Activated T-cell treated with anti-CD3 and anti-CD28 coated beads for 4 hours (primary cell): ENCODE results near the gene B3GNT7.
"Not testable (repeated sequence)": the region's sequence is repeated elsewhere in the genome, so short reads cannot be mapped to it uniquely, and the experiment has no call there.

ENCODE experiments used
- DNase-seq: peaks from one replicate; pipeline ENCODE4 v3.0.0-alpha.2; 2020

Gene B3GNT7

DNA sequence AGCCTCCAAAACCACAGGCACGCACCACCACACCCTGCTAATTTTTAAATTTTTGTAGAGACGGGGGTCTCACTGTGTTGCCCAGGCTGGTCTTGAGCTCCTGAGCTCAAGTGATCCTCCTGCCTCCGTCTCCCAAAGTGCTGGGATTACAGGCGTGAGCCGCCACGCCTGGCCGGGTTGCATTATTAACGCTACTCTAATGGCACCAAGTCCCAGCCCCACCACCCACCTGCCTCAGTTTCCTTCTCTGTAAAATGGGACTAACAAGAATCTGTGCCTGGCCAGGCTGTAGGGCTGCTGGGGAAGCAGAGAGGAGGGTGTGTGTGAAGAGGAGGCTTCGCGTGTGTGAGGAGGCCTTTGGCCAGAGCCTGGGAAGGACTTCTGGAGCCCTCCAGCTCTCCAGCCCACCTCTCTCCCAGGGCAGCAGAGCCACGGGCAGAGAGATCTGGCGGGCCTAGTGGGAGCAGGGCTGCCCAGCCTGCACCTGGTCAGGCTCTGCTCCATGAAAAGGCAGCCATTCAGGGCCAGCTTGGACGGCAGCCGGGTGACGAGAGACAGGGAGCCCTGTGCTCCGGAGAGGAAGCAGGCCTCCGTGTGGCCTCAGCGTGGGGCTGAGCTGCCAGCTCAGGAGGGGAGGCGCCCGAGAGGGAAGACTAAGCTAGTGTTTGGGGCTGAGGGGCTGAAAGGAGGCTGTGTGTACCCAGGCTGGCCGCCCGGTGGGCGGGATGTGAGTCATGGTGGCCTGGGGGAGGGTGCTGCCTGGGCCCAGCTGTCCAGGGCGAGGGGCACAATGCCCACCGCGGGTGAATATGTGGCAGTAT lies 7.4 kb upstream of the B3GNT7 start:
- DNase-seq = no peak

DNA sequence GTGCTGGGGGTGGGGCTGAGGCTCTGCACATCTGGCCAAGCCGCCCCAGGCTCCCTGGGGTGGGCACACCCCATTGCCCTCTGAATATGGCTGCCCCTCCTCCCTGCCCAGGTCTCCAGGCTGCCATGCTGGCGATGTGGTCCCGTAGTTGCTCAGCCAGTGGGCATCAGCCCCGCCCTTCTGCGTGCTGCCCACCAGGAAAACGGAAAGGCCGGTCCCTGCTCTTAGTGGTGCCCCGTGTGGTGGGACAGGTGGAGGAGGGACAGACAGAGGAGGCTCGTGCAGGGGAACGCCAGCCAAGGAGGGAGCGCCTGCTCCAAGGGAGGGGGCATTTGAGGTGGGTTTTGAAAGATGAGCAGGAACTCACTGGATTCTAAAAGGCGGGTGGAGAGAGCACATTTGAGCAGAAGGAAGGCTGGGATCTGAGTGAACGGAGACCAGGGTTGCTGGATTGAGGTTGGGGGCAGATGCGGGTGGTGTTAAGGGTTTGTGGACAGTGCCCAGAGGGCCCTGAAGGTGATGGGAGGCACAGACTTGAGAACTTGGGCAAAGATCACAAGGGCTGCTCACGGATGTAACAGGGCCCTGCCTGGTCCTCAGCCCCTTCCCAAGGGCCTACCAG lies 6.7 kb upstream of the B3GNT7 start:
- DNase-seq = no peak

DNA sequence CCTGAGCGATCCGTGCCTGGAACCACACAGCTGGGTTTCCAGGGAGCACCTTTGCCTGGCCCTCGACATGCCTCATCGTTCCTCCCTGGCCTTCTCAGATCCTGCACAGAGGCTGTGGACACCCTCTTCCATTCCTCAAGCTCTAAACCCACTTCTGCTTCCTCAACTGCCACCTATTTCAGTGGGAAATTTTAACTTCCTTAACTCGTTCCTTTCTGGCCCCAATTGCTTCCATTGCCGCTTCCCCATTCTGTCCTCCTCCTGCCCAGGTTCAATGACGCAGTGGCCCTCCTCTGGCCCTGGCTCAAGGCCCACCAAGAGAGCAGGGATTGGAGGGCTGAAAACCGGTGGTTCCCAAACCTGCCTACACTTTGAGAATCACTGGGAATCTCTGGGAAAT lies 4.8 kb upstream of the B3GNT7 start:
- DNase-seq = no peak

DNA sequence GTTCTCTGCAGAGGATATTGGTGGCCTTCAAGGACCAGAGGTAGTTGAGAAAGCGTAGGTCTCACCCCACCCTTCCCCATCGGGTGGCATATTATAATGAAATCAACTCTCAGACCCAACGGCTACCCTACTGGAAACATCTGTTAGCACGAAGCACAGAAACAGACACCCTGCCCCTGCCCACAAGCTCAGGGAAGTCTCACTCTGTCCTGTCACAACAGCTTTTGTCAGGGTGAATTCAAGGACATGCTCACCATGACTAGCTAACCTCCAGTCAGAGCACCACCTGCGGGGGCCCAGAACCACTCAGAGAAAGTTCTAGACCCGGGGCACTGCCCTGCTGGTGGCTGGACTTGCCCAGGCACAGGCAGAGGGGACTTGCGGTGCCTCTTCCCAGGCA lies 3.5 kb upstream of the B3GNT7 start:
- DNase-seq = no peak

DNA sequence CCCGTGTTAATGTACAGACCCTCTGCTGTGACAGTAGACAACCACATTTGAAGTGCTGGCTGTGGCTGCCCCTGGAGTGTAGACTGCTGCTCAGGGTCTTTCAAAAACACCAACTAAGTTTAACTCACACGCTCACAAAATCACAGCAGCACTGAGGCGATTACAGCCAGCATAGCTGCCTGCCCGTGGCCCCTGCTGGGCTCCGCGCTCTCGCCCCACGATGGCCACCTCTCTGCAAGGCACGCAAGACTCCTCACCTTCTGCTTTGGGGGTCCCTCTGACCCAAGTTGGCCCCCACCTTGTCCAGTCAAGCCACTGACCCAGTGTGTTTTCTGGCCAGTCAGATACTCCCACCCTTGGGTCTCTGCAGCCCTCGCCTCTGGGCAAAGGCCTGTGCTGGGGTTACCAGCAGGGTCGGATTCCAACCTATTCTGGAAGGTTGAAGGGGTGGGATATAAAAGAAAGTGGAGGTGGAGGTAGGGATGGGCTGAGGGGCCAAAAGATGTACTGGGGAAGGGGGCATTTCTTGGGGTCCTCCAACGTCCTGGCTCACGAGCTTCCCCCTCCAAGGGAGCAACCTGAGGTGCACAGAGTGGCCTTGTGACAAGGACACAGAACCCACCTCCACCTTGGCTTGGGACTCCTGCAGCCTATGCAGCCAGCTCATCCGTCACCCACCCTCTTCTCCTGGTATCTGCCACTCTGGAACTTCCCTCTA lies 2.9 kb upstream of the B3GNT7 start:
- DNase-seq = no peak

DNA sequence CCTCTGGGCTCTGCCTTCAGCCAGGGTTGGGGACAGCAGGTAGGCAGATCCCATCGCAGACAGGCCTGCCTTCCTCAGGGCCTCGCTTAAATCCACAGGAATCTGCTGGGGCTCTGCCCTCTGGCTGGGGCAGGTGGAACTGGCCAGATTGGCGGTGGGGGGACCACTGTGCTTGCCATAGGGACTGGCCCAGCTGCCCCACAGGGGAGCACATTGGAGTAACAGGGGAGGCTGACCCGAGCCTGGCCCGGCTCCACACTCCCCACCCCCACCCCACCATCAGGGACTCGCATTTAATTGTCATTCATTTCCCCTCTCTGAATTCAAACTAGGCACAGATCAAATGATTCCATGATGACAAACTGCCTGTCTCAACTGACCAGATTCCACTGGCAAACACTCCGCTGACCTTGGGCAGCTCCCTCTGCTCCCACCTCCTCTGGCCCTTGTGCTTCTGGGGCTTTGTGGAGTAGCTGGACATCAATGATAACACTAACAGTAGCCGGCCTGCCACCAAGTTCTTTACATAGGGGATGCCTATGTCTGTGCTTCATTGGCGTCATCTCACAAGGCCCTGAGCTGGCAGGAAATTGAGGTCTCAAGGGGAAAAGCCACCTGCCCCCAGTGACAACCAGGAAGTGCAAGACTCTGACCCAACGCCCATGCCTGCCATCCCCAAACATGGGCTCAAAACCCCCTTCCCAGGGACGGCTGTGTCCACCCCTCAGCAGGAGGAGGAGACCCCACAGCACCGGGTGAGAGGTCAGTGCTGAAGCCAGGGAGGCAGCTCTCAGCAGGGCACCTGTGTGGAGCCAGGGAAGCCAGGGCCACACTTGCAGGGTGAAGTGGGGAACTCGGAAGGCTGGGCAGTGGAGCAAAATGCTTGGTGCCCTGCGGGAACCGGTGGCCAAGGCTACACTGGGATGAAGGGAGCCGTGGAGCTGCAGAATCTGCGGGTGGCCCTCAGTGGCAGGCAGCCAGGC lies 2.1 kb upstream of the B3GNT7 start:
- DNase-seq = no peak

DNA sequence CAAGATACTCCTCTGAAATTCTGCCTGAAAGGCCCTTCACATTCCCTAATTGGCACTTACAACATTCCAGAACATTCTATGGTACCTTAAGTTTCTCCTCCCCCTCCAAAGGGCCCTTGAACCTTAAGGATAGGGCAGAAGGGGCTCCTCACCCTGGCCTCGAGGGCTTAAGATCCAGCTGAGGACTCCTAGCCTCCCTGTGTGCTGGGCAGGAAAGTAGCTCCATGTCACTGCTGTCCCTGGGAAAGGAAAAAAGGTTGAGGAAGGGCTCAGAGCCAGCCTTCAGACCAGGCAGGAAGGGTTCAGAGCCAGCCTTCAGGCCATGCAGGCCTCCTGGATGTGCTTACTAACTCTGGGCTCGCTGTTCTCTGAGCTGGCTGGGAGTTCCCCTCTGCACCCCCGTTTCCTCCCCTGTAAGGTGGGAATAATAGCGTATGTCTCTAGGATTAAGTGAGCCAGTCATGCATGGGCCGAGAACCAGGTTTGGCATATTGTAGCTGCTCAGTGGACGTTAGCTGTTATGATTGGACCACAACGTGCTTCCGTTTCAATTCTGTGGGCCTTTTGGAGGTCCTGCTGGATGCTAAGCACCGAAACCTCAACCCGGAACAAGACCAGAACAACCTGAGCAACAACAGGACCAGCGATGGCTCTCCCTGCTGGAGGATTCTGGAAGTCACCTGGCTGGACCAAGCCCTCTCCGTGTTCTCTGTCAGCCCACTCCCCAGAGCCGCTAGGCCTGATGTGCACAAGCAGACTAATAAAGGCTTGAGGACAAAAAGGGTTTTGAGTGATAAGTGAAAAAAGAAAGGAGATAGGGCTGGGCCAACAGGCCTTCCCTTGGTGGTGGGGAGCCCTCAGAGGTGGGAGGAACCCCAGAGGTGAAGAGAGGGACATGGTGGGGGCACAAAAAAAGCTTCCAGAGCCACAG lies 1.0 kb upstream of the B3GNT7 start:
- DNase-seq = no peak

DNA sequence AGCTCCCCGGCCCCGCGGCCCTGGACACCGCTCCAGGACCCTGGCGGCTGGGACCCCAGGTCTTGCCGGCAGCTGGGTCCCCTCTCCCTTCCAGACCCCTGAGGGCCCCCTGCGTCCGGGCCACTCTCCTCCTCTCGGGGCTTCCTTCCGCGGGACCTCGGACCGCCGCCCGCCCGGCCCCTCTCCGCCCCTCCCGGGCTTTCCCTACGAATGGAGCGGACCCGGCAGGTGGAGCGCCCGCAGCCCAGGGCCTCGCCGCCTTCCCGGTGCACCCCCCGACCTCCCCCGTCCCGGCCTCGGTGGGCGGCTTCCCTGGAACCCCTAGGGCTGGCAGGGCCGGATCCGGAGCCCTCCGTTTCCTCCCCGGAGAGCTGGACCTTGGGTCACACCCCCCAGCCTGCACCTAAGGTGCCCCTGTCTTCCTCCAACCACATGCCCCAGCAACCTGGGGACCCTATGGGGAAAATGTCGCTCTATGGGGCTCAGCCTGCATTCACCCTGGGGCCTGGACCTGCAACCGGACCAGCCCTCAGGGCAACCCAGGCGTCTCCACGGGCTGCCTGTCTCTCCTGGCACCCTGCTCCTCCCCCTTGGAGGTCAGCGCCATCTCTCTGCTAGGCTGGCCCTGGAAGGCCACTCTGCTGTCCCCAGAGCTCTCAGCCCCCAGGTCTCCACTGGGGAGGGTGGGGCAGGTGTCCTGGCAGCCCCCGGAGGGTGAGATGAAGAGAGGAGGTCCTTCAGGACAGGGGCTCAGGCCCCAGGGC lies 730 bp downstream of the B3GNT7 start:
- DNase-seq = no peak

DNA sequence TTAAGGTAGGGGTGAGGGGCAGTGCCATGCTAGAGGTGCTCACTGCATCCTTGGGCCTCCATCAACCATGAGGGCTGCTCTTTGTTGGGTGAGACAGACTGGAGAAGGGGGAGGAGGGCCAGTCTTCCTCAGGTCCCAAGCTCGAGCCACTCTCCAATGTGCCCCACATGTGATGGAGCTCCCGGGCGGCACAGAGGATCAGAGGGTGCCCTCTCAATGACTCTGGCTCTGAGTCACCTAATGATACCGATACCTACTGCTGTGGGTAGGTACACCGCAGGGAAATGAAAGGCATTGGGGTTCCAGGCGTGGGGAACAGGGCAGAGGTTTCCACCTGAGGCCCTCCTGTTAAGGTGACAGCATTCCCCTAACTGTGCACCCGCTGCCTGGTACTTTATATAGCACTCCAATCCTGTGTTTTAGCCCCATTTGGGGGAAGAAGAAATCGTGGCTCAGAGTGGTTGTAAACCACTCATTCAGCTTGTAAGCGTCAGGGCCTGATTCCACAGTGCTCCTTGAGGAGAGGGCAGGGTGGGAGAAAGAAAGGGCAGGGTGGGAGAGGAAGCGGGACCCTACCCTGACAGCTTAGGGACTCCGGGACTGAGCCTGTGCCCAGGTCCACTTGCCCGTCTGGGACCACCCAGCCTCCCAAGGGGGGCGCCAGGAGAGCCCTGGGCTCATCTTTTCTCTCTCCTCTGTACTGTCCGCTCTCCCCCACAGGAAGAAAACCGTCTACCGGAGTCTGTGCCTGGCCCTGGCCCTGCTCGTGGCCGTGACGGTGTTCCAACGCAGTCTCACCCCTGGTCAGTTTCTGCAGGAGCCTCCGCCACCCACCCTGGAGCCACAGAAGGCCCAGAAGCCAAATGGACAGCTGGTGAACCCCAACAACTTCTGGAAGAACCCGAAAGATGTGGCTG lies 1.8 kb downstream of the B3GNT7 start:
- DNase-seq = no peak

DNA sequence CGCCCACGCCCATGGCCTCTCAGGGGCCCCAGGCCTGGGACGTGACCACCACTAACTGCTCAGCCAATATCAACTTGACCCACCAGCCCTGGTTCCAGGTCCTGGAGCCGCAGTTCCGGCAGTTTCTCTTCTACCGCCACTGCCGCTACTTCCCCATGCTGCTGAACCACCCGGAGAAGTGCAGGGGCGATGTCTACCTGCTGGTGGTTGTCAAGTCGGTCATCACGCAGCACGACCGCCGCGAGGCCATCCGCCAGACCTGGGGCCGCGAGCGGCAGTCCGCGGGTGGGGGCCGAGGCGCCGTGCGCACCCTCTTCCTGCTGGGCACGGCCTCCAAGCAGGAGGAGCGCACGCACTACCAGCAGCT lies 2.4 kb downstream of the B3GNT7 start:
- no peak for DNase-seq

DNA sequence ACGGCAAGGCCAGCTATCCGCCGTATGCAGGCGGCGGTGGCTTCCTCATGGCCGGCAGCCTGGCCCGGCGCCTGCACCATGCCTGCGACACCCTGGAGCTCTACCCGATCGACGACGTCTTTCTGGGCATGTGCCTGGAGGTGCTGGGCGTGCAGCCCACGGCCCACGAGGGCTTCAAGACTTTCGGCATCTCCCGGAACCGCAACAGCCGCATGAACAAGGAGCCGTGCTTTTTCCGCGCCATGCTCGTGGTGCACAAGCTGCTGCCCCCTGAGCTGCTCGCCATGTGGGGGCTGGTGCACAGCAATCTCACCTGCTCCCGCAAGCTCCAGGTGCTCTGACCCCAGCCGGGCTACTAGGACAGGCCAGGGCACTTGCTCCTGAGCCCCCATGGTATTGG lies 3.1 kb downstream of the B3GNT7 start:
- no peak for DNase-seq

DNA sequence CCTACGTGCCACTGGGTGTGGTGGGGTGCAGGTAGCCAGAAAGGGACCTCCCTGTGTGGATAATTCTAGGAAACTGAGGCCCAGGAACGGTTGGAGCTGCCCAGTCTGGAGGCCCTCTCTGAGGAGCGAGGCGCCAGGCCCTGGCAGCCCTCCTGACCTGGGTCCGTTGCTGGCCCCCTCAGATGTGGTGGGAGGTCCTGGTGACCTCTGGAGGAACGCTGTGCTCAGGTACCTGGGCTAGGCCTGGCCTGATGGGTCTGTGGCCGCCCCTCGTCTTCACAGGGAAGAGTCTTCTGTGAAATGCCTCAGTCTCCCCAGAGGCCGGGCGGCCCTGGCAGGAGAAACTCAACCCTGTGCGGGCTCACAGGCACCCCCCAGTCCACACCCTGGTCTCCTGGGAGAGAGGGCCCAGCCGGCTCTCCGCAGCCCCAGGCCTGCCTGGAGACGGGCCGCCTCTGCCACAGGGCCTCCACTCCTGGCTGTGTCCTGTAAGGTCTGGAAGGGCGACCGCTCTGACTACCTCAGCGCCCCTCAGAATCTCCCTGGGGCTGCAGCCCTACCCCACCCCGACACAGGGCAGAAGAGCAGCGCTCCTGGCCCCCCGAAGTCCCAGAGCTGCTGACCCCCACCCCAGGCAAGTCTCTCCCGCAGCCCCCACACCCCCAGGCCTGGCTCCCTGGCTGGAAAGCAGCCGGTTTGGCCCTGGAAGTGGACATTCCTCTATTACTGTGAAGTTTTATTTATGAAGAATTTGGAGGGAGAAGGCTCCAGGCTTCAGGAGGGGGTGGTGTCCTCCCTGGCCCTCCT lies 3.7 kb downstream of the B3GNT7 start:
- DNase-seq = no peak

DNA sequence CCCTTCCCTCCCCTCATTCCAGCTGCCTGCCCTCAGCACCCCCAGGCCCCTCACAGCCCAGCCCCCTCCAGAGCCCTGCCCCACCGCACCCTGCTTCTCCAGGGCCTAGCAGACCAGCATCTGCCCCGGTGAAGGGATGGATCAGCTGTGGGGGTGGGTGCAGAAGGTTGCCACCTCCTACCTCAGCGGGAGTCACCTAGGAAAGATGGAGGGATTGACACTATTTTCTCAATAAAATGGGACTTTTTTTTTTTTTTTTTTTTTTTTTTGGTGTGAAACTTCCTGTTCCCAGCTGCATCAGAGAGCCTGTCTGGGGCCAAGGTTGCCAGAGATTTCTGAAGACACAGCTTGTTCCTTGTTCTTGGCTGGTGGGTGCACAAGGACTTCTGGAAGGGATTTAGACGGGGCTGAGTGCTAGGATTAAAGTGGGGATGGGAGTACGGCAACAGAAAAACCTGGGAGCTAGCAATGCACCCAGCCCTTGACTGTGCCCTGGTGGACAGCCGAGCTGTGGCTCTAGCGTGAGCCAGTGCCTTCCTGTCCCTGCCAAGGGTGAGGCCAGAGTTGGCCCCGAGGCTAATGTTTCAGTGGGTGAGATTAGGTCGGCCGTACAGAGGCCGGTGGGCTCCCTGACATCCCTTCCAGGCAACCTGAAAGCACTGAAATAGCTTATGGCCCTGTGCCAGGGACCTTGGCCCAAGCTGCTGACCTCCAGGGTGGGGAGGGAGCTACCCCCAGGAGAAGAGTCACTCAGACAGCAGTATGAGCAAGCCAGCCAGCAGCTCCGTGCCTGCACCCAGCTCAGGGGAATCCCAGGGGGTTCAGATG lies 4.6 kb downstream of the B3GNT7 start:
- DNase-seq = no peak

DNA sequence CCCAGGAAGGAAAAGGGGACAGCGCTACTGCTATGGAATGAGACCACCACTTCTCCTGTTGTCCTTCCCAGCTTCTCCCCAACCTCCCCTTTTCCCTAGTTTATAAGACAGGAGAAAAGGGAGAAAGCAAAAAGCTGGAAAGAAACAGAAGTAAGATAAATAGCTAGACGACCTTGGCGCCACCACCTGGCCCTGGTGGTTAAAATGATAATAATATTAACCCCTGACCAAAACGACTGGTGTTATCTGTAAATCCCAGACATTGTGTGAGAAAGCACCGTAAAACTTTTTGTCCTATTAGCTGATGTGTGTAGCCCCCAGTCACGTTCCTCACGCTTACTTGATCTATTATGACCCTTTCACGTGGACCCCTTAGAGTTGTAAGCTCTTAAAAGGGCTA lies 5.2 kb downstream of the B3GNT7 start:
- not testable (repeated sequence) for DNase-seq

DNA sequence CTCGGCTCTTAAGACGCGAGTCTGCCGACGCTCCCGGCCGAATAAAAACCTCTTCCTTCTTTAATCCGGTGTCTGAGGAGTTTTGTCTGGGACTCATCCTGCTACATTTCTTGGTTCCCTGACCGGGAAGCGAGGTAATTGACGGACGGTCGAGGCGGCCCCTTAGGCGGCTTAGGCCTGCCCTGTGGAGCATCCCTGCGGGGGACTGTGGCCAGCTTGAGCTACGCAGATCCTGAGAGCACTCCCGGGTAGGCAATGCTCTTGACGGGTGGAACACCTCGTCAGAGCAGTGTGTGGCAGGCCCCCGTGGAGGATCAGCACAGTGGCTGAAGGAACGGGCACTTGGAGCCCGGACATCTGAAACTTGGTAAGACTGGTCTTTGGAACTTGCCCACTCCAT lies 5.6 kb downstream of the B3GNT7 start:
- not testable (repeated sequence) for DNase-seq

DNA sequence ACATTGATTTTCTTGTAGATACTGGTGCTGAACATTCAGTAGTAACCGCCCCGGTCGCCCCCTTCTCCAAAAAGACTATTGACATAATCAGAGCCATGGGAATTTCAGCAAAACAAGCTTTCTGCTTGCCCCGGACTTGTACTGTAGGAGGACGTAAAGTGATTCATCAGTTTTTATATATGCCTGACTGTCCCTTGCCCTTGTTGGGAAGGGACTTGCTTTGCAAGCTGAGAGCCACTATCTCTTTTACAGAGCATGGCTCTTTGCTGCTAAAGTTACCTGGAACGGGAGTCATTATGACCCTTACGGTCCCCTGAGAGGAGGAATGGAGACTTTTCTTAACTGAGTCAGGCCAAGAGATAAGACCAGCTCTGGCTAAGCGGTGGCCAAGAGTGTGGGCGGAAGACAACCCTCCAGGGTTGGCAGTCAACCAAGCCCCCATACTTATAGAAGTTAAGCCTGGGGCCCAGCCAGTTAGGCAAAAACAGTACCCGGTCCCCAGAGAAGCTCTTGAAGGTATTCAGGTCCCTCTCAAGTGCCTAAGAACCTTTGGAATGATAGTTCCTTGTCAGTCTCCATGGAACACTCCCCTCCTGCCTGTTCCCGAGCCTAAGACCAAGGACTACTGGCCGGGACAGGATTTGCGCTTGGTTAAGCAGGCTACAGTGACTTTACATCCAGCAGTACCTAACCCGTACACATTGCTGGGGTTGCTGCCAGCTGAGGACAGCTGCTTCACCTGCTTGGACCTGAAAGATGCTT lies 8.1 kb downstream of the B3GNT7 start:
- DNase-seq = not testable (repeated sequence)

DNA sequence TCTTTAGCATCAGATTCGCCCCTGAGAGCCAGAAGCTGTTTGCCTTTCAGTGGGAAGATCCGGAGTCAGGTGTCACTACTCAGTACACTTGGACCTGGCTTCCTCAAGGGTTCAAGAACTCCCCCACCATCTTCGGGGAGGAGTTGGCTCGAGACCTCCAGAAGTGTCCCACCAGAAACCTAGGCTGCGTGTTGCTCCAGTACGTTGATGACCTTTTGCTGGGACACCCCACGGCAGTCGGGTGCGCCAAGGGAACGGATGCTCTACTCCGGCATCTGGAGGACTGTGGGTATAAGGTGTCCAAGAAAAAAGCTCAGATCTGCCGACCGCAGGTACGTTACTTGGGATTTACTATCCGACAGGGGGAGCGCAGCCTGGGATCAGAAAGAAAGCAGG lies 8.7 kb downstream of the B3GNT7 start:
- not testable (repeated sequence) for DNase-seq
